UCSD-AML1 (cell line): ENCODE data around the gene ATP2C2.
A peak's percentile ranks its signal among the peaks of the same experiment; 100 is the strongest.
"Not testable (repeated sequence)": the region's sequence is repeated elsewhere in the genome, so short reads cannot be mapped to it uniquely, and the experiment has no call there.

Source experiments
- DNase-seq: peaks from one replicate; lab custom pipeline; 2025; ENCODE audit not compliant: unreplicated experiment; lab: John Stamatoyannopoulos, UW

Gene ATP2C2

GRCh38 chr16:84396082-84396481, 27.7 kb downstream of the ATP2C2 start:
- not testable (repeated sequence) for DNase-seq

DNA sequence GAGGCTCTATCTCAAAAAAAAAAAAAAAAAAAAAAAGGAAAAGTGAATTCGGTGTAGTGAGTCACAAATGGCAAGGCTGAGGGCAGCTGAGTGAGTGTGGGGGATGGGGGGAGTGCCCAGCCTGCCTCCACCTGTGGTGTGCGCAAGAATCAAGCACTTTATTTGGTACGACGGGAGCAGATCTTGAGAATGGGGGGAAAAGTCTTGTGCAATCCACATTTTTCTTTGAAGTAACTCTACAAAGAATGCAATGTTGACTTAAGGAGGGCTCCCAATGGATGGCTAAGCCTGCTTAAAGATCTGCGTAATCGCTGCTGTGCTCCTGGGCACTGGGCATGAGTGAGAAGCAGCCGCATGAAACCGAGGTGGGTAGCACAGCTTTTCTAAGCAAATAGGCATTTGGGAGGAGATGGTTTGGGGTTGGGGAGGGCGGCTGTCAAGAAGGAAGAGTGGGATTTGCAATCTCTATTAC, 28.2 kb downstream of the ATP2C2 start:
- DNase-seq = no peak

DNA sequence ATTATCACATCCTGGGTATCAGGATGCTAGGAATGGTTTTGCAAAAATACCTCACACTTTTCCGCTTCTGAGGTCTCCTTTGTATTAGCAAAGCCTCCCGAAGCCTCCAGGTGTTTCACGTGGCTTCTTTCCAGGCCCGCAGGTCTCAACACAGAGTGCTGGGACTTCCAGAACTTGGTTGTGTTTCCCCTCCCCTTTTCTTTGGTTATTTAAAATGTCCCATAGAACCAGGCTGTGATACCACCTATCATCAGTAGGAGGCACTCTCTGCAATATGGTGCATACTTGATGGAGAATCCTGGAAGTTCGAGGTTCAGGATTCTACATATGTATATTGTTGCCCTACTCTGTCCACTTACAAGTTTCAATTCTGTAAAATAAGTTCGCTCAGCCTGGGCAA, 28.8 kb downstream of the ATP2C2 start:
- DNase-seq = no peak

DNA sequence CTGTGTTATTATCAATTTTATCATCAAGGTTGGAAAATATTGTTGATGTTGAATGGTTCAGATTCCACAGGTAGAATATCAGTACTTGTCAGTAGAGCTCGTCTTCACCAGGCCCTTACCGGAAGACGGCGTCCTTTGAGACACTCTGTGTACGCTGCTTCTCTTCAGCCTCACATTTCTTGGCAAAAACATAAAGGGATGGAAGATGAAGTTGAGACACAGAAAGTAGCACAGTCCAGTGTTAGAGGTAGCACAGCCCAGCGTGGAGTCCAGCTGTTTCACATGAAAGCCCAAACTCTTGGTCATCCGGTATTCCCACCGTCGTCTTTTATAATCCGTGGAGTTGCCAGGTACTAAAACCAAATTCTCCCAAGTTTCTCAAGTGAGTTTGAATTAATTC, 30.4 kb downstream of the ATP2C2 start:
- DNase-seq = no peak

DNA sequence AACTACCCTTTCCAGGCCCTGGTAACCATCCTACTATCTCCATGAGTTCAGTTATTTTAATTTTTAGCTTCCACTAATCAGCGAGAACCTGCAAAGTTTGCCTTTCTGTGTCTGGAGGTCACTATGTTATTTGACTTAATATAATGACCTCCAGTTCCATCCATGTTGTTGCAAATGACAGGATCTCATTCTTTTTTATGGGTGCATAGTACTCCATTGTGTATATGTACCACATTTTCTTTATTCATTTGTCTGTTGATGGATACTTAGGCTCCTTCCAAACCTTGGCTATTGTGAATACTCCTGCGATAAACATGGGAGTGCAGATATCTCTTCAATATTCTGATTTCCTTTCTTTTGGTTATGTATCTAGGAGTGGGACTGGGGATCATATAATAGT, 31.6 kb downstream of the ATP2C2 start:
- DNase-seq = not testable (repeated sequence)

- not testable (repeated sequence) for DNase-seq
Measured at GRCh38 chr16:84403435-84403834, 35.1 kb downstream of the ATP2C2 start.

GRCh38 chr16:84404324-84404723, 36.0 kb downstream of the ATP2C2 start:
- DNase-seq = no peak

- DNase-seq = no peak
Measured at GRCh38 chr16:84404936-84405639, 36.8 kb downstream of the ATP2C2 start.

DNA sequence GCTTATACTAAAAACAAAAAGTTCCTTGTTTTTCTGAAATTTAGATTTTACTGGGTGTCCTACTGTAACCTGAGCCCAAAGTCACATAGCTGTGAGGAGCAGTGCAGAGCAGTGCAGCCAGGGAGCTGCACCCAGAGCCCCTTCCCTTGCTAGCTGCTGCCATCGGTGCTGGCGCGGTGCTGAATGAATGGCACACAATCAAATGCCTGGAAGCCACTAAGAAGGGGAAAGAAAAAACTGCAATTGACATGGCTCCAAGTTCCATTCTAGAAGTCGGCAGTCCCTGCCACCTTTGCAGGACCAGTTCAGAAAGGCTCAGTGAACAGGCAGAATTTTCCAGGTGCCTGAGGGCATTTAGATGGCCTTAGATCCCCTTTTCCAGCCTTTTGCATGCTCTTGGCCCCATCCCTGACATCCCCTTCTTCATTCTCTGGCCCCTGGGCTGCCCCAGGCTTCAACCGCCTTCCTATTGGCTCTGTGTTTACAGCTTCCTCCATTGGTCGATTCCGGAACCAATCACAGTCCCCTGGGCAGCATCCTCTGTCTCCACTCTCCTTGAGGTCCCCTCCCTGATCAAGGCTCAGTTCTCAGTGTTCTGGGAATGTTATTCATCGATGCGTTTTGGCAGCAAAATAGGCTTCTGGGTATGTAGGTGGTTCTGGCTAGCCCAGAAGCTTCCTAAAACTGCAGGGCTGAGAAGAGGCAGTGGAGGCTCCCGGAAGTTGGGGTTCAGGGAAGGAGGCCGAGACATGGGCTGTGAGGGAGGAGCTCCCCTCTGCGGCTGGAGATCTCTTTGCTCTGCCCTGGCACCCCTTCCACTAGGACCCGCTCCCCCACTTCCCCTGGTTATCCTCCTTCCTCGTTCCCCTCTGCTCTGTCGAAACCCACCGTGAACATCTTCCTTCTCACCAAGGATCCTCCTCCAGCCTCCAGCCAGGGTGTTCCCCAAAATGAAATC, 37.9 kb downstream of the ATP2C2 start:
- peak; percentile 53 for DNase-seq

DNA sequence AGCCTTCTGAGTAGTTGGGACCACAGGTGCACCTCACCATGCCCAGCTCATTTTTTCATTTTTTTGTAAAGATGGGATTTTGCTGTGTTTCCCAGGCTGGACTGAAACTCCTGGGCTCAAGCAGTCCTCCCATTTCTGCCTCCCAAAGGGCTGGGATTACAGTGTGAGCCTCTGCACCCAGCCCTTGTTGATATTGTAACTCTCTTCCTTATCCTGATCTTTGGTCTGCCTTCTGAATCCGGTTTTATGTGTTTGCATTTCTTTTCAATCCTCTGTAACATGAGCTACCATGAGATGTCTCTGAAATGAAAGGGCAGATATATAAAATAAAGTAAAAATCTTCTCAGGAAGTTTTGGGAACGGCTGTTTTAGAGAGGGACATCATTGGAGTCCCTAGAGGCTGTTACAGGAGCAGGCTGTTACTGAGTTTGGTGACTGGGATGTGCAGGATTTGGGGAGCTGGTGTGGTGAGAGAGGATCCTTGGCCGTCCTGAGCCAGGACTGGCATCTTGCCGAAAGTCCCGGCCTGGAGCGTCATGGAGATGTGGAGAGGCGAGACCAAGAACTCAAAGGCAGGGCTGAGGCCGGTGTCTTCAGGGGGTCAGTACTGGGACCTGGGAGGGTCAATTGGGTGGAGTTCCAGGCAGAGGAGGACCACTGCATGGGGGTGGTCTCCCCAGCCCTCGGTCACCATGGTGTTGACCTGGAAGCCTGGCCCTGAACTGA, 39.4 kb downstream of the ATP2C2 start:
- no peak for DNase-seq

DNA sequence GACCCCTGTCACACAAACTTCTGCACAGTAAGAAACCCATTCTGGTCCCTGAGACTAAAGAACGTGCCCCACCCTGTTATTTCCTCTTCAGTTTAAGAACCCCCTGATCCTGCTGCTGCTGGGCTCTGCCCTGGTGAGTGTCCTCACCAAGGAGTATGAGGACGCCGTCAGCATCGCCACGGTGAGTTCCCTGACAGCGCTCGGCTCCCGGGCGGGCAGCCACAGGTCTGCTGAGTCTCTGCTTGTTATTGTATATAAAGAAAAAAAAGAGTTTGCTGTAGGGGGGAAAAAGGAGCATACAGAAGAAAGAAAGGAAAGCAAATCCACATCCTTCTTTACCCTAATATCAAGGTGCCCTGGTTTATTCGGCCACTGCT, 40.0 kb downstream of the ATP2C2 start:
- DNase-seq = no peak

DNA sequence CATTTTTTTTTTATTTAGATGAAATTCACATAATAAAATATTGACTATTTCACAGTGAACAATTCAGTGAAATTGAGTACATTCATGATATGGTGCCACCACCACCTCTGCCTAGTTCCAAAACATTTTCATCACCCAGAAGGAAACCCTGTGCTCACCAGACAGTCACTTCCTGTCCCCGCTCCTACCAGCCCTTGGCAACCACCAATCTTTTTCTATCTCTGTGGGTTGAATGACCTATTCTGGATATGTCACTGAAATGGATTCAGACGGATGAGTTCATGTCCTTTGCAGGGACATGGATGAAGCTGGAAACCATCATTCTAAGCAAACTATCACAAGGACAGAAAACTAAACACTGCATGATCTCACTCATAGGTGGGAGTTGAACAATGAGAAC, 40.5 kb downstream of the ATP2C2 start:
- no peak for DNase-seq

GRCh38 chr16:84410361-84411138, 42.2 kb downstream of the ATP2C2 start:
- DNase-seq = no peak

DNA sequence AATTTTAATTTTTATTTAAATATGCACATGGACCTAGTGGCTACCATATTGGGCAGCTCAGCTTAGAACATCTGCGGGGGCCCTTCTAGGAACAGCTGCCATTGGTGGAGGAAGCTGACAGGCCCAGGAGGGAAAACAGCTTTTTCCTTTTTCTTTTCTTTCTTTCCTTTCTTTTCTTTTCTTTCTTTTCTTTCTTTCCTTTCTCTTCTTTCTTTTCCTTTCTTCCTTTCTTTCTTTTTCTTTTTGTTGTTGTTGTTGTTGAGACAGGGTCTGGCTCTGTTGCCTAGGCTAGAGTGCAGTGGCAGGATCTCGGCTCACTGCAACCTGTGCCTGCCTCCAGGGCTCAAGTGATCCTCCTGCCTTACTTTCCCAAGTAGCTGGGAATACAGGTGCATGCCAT, 43.4 kb downstream of the ATP2C2 start:
- no peak for DNase-seq

DNA sequence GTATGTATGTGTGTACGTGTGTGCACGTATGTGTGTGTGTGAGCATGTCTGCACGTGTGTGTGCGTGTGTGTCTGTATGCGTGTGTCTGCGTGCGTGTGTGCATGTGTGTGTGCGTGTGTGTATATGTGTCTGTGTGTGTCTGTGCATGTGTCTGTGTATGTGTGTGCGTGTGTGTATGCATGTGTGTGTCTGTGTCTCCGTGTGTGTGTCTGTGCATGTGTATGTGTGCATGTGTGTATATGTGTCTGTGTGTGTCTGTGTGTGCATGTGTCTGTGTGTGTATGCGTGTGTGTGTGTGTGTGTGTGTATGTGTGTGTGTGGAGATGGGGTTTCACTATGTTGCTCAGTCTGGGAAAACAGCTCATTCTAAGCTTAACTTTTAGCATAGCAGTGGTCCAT, 43.9 kb downstream of the ATP2C2 start:
- DNase-seq = no peak

- no peak for DNase-seq
Measured at GRCh38 chr16:84413244-84414004, 45.1 kb downstream of the ATP2C2 start.

GRCh38 chr16:84414789-84415326, 46.5 kb downstream of the ATP2C2 start:
- no peak for DNase-seq

GRCh38 chr16:84416407-84417321, 48.3 kb downstream of the ATP2C2 start:
- no peak for DNase-seq
